ENCODE data around the gene FAM131C. TPM values are rescaled to one million over a fixed set of nuclear protein-coding genes. Genes with fewer than 3 reads are reported as not detected.

The FAM131C gene
- total and polyA plus RNA-seq, 10 of the 15 experiments (the other 5 are each of a cell fraction or from before 2014, with no cell fraction given) = 0.03 TPM; not detected in 9

DNA sequence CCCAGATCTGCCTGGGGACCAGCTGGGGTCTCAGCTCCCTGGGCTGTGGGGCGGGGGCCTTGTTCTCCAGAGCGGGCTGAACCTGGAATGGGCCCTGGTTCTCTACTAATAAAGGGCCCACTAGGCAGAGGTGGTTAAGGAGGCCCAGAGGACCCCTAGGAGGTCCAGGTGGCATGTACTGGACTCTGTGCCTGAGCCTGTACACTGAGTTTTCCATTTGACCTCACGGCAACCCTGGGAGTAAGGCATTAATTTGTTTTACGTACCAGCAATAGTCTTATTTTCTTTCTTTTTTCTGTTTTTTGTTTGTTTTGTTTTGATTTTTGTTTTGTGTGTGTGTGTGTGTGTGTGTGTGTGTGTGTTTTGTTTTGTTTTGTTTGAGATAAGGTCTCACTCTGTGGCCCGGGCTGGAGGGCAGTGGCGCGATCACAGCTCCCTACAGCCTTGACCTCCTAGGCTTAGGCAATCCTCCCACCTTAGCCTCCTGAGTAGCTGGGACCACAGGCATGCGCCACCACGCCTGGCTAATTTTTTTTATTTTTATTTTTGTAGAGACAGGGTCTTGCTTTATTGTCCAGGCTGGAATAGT is 19.6 kb upstream of the FAM131C start:
- in situ Hi-C loops (cut with MboI) (no loop called here), intact Hi-C loops (cut with micrococcal nuclease; ENCODE audit: unreplicated experiment) (no loop called here)
- no peak overlapping the region for H2AFZ ChIP-seq (ENCODE audit: control insufficient read depth, low read depth, low read length)
- no peaks in the 10 kb centered on the region; a peak in 2 of 4 replicates for H3K27me3 ChIP-seq (replicated peaks in 1 of 2; ENCODE audit: control insufficient read depth in 2 of 2, insufficient read depth in 2 of 2, low read length in 1 of 2)
- TF ChIP-seq ZSCAN29 (IDR thresholded peaks at IDR 0.05) = no peak
- TF ChIP-seq, protein P1, sequence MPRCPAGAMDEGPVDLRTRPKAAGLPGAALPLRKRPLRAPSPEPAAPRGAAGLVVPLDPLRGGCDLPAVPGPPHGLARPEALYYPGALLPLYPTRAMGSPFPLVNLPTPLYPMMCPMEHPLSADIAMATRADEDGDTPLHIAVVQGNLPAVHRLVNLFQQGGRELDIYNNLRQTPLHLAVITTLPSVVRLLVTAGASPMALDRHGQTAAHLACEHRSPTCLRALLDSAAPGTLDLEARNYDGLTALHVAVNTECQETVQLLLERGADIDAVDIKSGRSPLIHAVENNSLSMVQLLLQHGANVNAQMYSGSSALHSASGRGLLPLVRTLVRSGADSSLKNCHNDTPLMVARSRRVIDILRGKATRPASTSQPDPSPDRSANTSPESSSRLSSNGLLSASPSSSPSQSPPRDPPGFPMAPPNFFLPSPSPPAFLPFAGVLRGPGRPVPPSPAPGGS (IDR thresholded peaks at IDR 0.05; ENCODE audit: borderline replicate concordance, insufficient read depth, low read depth, low read length, poor library complexity, severe bottlenecking) = no peak
- TF ChIP-seq CHD4 (IDR thresholded peaks at IDR 0.05) = no peak
- no peak for TF ChIP-seq FOS (IDR thresholded peaks at IDR 0.05; ENCODE audit: borderline replicate concordance, extremely low read depth, insufficient read length)
- TF ChIP-seq, protein P2, sequence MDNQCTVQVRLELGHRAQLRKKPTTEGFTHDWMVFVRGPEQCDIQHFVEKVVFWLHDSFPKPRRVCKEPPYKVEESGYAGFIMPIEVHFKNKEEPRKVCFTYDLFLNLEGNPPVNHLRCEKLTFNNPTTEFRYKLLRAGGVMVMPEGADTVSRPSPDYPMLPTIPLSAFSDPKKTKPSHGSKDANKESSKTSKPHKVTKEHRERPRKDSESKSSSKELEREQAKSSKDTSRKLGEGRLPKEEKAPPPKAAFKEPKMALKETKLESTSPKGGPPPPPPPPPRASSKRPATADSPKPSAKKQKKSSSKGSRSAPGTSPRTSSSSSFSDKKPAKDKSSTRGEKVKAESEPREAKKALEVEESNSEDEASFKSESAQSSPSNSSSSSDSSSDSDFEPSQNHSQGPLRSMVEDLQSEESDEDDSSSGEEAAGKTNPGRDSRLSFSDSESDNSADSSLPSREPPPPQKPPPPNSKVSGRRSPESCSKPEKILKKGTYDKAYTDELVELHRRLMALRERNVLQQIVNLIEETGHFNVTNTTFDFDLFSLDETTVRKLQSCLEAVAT (IDR thresholded peaks at IDR 0.05) = no peak
- TF ChIP-seq RELA (IDR thresholded peaks at IDR 0.05; ENCODE audit: borderline replicate concordance, partially characterized antibody) = no peak
- TF ChIP-seq BACH1 (IDR thresholded peaks at IDR 0.05; ENCODE audit: borderline replicate concordance) = no peak
- H3K36me3 ChIP-seq (ENCODE audit: control insufficient read depth in 2 of 2, insufficient read depth in 2 of 2, low read length in 1 of 2) = no peaks in the 10 kb centered on the region
- DNase-seq (ENCODE audit: low read depth, low spot score) (no peak), FAIRE-seq (no peak), ATAC-seq (no peak)
- ChIA-PET RAD21 (ENCODE audit: unreplicated experiment) (interaction anchor here (1.2 kb wide), 1 partner anchor 11 kb away, joined by 3 read pairs; no protein-coding TSS in a partner anchor), POLR2A (interaction anchor here (0.6 kb wide), 1 partner anchor 879 kb away, joined by 5 read pairs; no protein-coding TSS in a partner anchor), SMC1A (ENCODE audit: uncharacterized antibody, unreplicated experiment) (no interaction called here), CTCF (no interaction called here)
- H3K4me2 ChIP-seq (ENCODE audit: control insufficient read depth, insufficient read depth) = no peak overlapping the region
- 48% methylated on average over 9 of the region's 9 CpGs for WGBS (ENCODE audit: insufficient coverage, insufficient replicate concordance, low lambda C conversion rate, missing lambda C conversion rate)
- H3K79me2 ChIP-seq (ENCODE audit: control insufficient read depth, insufficient read depth, low read length) = no peaks in the 10 kb centered on the region
- no peak overlapping the region for H3K9ac ChIP-seq (ENCODE audit: control insufficient read depth, insufficient read depth, low read length)
- H3K9me3 ChIP-seq (replicated peaks; ENCODE audit: control insufficient read depth, insufficient read depth, low read length) = no peaks in the 10 kb centered on the region
- no peaks in the 10 kb centered on the region for H4K20me1 ChIP-seq (ENCODE audit: control insufficient read depth, insufficient read depth)
- no TSS peak for BruUV-seq (replicated peaks)
- no peak overlapping the region for H3K27ac ChIP-seq (ENCODE audit: control insufficient read depth, insufficient read depth)
- no peak overlapping the region for H3K4me3 ChIP-seq
- H3K4me1 ChIP-seq (ENCODE audit: control insufficient read depth, insufficient read depth, low read length) = no peaks in the 10 kb centered on the region

Measured in GM12878 (cell line).